ENCODE data around the gene PALD1.

Gene PALD1

DNA sequence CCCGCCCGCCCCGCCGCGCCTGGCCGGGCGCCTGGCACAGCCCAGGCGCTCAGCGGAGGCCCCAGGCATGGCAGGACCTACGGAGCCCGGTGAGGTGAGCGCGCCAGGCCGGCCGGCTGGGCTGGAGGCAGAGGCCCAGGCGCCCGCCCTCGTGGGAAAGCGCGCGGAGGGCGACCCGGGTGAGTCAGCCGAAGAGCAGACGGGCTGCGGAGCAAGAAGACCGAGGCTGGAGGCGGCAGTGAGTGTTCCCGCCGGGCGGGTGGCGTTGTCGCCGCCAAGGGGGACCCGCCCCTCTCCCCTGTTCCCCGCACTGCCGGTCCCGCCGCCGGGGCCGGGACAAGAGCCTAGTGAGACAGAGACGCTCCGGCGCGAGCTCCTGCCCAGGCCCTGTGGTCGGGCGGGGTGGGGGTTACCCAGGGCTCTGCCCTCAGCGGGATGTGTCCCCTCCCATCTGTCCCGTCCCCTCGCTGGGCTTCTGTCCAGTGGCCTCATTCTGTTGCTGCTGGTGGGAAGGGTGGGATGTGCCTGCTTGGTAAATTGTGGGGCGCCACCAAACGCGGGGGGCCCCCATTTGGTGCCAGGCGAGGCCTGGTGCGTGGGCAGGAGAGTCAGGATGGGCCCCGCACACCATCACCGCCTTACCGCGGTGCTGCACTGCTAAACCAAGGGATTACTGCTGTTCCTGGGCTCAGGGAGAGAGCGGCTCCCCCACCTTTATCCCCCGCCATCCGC is 20.1 kb upstream of the PALD1 start:
- DNase-seq, result no peak

DNA sequence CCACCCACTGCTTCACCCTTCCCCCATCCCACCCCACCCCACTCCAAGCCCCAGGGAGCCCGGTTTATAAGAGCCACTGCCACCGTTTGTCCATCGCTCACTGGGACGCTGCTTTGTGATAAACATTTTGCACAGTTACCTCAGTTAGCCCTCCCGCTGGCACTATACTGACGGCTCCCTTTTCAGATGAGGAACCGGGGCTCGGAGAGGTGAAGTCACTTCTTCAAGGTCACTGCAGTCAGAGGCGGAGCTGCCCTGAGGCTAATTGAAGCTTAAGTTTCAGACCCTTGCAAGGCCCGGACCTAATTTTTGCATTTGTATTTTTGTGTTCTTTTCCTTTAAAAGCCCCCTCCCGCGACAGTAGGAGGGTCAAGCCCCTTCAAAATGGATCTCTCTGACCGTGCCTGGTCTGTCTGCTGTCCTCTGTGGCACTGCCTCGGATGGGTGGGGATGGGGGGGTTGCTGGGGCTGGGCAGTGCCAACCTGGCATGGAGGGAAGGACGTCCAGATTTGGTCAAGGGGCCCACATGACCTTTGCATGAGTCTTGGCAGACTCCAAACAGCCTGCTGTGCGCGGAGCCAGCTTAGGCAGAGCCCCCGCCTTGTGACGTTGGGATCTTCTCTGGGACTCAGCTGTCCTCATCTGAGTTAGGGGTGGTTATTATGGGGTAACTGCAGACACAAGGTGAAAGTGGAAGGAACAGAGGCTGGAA is 19.4 kb upstream of the PALD1 start:
- DNase-seq, result no peak

DNA sequence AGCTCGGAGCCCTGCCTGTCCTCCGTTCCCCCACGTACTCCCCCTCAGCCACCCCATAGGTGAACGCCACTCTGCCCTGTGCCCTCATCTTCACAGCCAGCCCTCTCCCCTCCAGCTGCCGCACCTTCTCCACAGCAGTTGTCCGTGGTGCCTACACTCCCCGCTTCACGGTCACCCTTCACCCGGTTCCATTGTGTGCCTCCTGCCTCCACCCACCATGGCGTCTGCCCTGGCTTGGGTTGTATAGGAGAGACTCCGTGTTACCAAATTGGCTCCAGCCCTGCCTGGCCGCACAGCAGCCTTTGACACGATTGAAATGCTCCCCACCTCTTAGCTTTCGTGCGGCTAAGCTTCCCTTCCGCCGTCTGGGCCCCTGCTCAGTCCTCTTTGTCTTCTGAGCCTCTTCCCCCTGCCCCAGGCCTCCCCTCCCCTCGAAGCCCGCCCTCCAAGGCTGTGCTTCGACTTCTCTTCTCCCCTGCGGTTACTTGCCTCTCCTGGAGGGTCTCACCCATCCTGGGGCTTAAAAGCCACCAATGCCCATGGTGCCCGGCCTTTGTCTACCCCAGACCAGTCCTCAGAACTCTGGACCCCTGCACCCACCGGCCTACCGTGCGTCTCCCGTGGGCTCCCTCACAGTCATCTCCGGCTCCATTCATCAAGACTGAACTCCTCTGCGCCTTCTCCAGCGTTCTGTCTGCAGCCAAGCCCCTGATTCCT is 18.6 kb upstream of the PALD1 start:
- DNase-seq, result no peak

DNA sequence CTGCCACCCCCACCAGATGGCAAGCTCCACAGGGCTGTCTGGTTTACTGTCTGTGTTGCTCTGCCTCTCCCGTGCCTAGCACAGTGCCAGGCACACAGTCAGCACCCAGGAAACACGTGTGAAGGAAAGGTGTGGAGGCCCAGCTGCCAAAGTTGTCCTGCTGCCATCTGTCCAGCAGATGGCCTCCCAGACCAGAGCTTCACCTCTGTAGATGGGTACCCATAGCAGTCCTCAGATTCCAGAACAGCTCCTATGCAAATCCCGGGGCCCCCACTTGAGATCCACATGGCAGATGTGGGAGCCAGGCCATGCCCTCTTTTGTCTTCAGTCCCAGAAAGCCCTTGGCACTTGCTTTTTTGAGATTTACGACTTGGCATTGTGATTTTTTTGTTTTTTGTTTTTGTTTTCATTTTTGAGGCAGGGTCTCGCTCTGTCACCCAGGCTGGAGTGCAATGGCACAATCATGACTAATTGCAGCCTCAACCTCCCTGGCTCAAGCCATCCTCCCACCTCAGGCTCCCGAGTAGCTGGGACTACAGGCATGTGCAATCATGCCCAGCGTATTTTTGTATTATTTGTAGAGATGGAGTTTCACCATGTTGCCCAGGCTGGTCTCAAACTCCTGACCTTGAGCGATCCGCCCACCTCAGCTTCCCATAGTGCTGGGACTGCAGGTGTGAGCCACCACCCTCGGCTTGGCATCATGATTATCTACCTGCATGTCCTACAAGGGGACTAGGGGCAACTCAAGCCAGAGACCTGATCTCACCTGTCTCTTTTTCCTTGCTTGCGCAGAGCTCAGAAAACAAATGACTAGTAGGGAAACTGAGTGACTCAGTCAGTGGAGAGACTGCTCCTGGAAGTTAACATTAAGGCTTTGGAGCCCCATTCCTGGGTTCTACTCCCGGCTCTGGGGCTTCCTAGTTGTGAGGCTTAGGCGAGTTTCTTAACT is 16.9 kb upstream of the PALD1 start:
- peak; percentile 35 for DNase-seq

DNA sequence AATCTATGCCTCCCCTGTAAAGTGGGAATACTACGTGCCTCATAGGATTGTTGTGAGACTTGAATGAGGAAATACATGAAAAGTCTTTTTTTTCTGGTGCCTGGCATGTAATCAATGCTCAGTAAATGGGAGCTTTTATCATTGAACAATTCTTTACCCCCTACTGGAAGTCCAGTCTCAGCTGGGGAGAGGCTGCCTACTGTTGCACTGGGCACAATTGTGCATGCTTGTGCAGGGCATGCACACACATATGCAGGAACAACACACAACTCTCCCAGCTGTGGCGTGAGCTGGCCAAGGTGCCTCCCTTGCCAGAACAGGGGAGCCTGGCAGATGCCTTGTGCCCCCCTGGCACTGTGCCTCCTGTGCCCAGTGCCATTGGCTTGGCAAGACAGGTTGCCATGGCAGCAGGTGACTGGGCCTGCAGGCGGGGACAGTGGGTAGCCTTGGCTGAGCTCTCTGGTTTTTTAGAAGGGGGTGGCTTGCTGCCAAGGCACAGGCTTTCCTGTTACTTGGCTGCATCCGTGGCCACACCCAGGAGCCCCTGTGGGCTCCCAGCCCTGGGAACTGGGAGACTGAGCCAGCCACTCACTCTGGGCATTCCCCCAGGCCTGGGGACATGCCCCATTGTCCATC is 16.1 kb upstream of the PALD1 start:
- peak; percentile 87 for DNase-seq

DNA sequence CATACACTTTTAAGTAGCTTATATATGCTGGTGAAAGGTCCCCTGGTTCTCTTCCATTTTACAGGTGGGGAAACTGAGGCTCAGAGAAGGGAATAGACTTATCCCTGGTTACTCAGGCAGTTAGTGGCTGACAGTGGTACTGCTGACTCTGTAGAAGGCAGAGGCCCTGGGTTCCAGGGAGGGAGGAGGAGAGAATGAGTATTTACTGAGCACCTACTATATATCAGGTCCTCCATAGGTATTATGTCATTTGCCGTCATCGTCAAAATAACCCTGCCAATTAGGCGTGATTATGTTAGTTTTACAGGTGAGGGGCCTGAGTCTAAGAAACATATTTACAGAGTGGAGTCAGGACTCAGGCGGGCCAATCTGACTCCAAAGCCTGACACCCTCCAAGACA is 13.3 kb upstream of the PALD1 start:
- no peak for DNase-seq

DNA sequence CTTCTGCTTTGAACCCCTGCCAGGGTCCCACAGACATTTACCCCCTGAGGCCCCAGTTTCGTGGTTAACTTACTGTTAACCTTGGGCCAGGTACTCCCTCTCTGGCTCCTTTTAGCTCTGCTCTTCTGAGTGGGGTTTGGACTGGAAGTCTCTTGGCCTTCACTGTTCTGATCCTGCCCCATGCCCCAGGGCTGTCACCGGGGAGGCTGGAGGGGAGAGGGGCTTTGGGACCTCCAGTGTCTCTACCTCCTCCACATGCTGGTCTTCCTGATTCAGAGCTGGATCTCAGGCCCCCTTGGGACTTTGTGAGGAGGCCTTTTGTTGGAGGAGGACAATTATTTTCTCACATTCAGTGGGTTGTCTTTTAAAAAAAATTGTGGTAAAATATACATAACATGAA is 12.7 kb upstream of the PALD1 start:
- DNase-seq, result no peak

DNA sequence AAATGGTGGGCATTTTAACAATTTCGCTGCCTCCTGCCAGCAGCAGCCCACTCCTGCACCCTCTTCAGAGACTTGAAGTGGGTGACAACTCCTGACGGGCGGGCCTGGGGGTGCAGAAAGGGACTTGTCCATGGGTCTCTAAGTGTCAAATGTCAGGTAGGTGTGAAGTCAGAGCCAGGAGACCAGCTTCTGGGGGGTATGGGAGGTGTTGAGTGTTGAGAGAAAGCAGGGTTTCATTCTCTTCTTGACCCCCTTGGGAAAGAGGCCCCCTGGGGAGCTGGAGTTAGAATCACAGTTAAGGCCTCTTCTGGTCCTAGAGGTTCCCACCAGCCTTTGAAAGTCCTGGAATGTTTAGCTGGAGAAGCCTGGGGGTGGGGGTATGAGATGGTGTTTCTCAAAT is 11.6 kb upstream of the PALD1 start:
- DNase-seq, result no peak

DNA sequence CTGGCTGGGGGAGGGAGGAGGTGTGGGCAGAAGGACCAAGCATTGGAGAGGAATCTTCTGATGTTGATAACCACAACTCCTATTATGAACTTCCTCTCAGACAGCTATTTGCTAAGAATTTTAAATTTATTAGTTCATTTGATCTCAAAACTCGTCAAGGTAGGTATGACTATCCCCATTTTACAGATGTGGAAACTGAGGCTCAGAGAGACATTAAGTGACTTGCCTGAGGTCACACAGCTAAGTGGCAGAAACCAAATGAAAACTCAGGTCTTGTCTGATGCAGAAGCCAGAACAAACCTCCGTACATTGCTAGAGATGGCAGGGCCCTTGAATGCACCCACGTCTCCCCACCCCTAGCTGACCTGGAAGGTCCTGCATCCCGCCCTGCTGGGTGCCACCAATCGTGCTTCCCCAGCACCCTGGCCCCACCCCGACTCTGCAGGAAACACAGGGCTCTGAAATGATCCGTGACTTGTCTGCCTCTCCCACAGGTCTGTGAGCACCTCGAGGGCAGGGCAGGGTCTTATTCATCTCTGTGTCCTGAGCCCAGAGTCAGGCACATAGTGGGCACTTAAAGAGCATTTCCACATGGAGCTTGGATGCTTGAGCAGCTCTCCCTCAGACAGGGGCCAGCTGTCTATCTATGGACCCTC is 5.6 kb upstream of the PALD1 start:
- DNase-seq, result no peak

DNA sequence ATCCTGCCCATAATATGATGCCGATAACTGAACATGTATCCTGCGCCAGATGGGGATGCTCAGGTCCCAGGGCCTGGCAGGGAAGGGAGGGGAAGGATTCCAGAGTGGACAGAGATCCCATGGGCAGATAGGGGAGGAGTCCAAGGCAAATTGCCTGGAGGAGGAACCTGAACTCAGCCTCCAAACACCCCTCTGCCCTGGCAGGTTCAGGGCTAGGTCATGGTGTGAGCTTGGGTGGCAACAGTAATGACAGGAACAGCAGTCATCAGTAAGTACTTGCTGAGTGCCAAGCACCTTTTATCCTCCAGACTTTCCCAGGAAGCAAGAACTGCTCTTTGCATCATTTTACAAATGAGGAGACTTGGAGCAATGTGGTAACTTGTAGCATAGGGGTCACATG is 3.8 kb upstream of the PALD1 start:
- no peak for DNase-seq

DNA sequence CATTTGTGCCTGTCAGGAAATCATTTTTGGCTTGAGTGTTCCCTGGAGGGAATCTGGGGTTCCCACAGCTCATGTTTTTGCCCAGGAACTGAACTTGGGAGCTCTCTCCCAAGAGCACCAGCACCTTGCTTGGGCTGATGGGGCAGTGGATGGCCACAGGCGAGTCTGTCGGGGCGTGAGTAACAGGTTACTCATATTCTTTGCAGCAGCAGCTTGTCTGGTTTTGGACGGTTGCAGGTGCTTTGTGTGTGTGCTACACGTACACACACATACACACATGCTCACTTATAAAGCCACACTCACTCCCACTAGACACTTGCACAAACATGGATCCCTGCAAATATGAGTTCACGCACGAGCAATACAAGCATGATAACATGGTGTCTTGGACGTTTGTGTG is 2.9 kb upstream of the PALD1 start:
- no peak for DNase-seq

DNA sequence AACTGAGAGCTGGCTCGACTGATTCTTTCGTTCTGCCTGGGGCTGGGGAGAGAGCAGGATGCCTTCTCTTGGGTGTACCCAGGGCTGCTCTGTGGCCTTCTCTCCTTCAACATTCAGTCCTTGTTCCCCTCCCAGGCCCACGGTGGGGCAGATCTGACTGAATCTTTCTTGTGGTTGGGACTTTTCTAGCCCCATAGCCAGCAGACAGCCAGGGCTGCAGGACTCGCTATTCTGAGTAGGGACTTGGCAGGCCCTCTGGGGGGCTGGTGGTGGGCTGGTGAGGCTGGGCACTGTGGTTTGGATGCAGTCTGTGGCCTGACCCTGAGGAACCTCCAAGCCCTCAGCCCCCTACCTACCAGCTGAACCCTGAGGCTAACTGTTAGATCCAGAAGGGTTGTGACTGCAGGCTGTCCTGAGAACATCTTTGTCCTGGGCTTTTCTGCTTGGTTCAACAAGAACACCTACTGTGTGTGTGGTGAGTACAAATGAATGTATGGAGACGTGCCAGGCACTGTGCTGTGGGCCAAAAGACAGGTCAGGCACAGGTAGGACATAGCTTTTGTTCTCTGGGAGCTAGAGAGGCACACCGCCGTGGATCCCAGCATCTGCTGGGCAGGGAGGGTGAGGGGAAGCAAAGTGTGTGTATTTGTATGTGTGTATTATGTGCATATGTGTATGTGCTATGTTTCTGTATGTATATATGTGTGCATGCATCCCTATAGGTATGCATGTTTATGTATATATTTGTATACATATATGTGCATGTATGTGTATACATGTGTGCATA is 2.1 kb upstream of the PALD1 start:
- DNase-seq, result no peak

DNA sequence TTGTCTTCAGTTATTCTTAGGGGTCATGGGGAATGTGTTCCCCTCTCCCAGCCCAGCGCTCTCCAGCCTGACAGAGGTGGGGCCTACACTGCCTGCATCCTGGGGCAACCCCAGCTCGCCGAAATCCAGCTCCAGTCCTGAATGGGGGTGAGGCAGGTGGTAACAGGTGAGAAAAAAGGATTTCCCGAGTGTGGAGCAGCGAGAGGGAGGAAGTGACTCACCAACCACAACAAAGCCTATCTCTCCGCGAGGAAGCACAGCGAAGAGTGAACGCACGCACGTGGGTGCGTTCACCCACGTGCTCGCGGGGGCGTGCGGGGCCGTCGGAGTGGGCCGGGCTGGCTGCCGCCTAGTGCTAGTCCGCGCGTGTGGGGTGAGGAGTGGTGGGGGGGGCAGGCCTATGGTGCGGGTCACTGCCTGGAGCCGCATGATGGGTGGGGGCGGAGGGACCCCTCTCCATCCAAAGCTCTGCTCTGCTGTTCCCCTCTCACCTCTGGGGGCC is 855 bp upstream of the PALD1 start:
- no peak for DNase-seq

DNA sequence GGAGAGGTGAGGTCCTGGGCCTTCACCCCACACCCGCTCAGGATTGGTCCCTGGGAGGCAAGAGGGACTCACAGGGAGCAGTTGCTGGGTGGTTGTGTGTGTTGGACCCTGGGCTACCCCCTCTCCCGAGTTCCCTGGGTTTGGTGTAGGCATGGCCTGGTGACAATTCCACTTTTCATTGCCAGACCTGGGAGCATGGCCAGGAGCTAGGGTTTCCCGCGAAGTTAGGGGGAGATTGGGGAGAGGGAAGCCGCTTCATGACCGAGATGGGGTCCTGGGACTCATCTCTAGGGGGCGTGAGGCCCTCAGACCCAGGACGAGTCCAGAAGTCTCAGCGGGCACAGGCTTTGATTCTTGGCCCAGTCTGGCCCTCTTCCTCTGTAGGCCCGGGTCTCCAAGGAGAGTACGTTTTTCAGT is 606 bp downstream of the PALD1 start:
- no peak for DNase-seq

DNA sequence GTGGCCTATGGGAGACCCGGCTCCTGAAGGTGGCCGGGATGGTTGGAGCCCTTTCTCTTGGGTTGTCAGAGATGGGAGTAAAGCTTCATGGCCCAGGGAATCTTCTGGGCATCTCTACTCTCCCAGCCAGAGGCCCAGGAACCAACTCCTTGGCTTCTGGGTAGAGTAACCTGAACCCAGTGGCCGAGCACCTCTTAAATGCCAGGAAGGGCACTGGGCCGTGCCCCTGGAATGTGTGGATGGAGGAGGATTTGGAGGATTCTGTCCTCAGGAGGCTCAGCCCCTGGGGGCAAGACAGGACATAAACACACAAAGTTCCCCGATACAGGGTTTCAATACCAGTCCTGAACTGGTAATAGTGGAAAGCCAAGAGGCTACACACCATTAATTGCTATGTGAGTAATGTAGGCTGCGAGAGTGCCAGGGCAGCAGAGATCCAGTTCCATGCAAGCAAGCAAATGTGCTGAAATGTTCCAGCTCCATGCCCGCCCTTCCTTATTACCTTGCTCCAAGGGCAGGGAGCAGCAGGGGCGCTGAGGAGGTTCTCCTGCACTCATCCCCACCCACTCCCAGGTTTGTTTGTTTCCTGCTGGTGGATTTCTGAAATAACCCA is 1.2 kb downstream of the PALD1 start:
- DNase-seq, result no peak

DNA sequence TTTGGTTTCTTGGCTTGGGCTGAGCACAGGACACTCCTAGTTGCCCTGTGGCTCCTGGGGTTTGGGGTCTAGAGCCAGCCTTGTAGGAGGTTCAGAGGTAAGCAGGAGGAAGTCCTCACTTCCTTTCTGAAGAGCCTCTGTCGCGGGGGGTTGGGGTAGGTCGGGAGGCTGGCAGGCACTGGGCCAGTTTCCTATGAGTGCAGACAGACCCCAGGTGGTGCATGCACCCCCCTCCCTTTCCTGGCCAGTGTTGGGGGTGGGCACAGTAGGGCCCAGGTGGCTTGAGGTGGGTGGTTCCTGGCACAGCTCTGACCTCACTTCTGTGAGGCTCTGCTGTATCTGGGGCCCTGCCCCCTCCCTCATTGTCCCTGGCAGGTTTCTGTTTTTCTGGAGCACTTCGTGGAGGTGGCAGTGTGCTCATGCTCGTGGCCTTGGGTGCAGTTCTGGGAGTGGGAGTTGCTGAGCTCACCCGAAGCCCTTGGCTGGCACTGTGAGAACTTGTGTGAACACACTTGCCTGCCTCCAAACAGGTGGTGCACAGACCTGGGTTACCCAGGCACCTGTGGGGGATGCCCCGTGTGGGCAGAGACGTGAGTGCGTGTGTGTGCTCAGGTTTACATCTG is 1.8 kb downstream of the PALD1 start:
- peak; percentile 18 for DNase-seq

DNA sequence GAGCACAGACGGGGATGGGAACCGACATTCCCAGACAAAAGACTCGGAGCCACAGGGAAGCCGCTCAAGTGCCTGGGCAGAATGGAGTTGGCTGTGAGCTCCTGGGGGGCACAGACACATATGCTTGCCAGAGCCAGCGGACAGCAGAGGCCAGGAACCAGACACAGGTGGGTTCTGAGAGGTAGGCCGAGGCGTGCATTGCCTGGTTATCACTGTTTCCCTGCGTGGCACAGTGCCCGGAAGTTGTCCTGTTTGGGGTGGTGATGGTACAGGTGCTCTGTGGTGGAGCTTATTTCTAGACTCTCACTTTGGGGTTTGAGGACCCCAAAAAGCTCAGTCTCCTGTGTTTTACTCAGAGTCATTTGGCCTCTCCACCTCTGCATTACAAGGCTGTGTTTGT is 2.5 kb downstream of the PALD1 start:
- peak; percentile 25 for DNase-seq

DNA sequence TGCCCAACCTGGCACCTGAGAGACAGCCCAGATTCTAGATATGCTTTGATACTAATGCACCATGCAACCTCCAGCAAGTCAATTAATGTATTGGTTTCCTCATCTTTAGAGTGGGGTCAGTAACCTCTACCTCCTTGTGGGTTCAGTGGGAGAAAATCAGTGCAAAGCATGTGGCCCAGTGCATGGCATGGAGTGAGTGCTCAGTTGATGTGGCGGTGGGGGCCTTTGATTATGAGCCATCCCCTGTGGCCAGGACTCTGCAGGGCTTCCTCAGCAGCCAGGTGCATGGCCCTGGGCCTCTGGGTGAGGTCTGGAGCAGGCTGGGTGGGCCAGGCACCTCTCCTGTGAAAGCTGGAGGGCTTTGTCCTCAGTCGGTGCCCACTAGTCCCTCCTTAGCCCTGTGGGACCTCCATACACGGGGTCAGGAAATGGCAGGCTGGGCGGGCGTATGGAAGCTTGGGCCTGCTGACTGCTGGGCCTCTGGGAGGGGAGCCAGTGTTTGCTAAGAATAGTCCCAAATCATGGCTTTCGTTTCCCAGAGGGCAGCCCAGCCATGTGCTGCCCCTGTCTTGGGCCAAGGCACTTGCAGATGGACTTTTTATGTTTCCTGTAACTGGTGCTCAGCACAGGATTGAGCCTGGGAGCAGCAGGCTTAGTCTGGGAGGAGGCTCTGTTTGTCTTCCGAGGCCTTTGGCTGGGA is 3.4 kb downstream of the PALD1 start:
- no peak for DNase-seq

All from NCI-H1092 treated with DMSO at 0.1 percent for 48 hours (cell line).